Measurements from ENCODE around the gene MX2.
"Not testable (repeated sequence)": the region's sequence is repeated elsewhere in the genome, so short reads cannot be mapped to it uniquely, and the experiment has no call there.

MX2 gene

GRCh38 chr21:41361786-41362604, at the start of gene MX2:
MX2 (plus strand) TSS chr21:41362027; CDS start chr21:41376907, 14,880 bp downstream.
- DNase-seq: peak; percentile 84

DNA sequence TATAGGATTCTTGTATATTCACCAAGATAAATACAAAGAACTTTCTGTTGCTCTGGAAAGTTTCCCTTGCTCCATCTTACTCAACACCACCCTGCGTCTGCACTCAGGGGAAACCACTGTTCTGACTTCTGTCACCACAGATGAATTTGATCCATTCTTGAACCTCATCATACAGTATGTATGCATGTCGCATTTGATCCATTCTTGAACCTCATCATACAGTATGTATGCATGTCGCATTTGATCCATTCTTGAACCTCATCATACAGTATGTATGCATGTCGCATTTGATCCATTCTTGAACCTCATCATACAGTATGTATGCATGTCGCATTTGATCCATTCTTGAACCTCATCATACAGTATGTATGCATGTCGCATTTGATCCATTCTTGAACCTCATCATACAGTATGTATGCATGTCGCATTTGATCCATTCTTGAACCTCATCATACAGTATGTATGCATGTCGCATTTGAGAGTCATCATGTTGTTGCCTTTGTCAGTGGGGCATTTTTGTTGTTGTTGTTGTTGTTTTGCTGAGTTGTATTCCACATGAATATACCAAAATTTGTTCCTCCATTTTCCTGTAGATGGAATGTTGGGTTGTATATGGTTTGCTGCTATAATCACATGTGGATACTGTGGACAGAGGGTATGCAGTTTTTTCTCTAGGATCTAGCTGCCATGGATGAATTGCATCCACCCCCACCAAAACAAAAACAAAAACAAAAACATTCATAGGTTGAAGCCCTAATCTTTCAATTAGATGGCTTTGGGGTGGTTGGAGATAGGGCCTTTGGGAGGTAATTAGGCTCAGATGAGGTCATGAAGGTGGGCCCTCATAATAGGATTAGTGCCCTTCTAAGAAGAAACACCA, 48.3 kb upstream of the MX2 start:
- DNase-seq: not testable (repeated sequence)

DNA sequence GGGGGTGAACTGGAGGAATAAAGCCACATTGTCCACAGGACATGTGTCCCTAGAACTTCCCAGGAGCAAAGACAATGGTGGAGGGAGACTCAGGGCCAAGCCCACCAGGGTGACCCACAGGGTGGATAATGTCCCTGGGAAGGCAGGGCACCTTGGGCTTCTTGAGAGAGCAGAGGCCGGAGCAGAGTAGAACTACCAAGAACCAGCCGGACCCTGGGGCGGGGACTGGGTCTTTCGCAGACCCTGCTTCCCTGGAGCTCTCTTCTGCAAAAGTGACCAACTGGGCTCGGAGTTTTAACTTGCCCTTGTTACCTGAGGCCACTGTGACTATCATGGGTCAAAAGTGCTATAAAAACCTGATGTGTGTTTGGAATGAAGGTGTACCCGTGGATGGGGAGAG, 46.1 kb upstream of the MX2 start:
- no peak for DNase-seq

- no peak for DNase-seq
Measured at GRCh38 chr21:41316200-41317062, 45.4 kb upstream of the MX2 start, which contains the start of gene FAM3B. FAM3B (plus strand) TSS chr21:41316801; CDS start chr21:41316880, 79 bp downstream.

DNA sequence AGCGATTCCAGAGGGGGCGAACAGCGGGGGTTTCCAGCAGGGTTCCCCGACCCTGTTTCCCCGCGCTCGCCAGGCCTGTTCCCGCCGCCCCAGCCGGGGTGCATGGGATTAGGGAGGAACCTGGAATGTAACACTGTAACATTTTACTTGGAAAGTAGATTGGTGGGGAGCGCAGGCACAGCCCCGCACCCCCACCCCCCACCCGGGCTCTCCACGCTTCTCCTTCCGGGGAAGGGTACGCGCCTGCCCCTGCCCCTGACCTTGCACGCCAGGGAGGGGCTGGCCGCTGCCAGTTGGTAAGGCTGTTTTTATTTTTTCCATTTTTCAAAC, 44.8 kb upstream of the MX2 start:
- no peak for DNase-seq

GRCh38 chr21:41317458-41317857, 44.4 kb upstream of the MX2 start:
- no peak for DNase-seq

DNA sequence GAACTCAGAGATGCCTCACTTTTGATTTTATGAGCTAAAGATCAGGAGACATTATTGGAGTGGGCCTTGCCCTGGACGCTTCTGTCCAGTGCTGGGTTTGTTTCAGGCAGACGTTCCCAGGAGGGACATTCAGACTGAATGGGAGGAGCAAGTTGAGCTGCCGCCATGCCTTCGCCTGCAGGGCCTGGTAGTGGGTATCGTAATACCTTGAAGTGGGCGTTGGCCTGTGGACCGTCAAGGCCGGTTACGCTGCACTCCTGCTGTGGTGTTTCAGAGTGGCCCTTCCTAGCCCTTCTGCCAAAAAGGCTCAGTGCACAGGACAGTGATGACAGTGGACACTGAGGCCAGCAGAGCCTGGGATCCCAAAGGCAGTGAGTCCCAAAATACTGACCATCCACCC, 43.6 kb upstream of the MX2 start:
- no peak for DNase-seq

GRCh38 chr21:41319273-41319672, 42.6 kb upstream of the MX2 start:
- no peak for DNase-seq

- DNase-seq: no peak
Measured at GRCh38 chr21:41321211-41321907, 40.5 kb upstream of the MX2 start.

DNA sequence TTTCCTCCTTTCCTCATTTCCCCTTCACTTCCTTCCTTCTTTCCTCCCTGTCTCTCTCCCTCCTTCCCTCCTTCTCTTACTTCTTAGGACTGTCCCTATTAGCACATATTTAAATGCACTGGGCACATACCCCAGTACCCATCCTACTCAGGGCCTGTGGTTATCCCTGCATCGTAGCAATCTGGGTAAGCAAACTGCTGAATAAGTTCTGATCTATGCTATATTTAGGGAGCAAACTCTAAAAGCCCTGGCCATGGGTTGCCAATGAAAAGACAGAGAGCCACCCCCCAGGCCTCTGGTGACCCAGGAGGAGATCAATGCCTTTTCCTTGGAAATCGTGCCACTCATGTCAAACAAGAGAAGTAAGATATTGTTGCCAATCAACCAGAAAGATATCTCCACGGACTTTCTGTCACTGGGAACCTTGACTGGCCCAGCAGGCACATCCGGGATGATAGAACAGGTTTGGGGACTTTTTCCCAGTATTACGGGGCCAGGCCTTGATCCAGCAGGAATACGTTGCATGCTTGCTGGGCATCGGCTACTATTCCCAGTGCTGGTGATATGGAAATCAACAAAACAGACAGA, 39.8 kb upstream of the MX2 start:
- DNase-seq: no peak

DNA sequence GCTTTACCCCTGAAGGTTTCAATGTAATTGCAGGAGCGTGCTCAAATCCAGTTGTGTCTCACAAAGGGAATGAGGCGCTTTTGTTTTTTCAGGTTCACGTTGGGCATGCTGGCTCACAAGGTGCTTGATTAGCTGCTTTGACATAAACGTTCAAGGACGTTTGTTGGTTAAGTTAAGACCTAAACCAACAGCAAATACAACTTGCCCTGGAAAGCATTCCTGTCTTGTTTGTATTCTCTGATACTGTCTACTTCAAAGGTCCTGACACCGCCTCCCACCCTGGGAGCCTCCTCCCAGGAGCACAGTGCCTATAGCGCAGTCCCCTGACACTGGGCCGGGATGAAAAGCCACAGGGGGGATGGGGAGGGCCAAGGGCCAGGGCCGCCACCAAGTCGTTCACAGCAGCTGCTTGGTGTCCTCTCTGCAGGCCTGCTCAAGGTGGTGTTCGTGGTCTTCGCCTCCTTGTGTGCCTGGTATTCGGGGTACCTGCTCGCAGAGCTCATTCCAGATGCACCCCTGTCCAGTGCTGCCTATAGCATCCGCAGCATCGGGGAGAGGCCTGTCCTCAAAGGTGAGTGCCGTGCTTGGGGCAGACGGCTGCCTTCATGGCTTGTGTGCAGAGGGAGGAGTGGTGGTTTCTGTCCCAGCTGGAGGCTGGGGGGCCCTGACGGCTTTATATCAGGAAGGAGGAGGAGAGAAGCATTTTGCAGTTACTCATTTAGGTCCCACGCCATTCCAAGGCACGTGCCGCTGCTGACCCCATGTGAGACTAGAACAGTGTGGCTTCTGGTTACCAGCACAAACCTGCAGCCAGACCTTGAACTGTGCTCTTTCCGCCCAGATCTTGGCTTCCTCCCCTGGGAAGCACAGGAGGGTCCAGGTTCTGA, 39.1 kb upstream of the MX2 start:
- DNase-seq: no peak

- DNase-seq: no peak
Measured at GRCh38 chr21:41325138-41325912, 36.5 kb upstream of the MX2 start.

- no peak for DNase-seq
Measured at GRCh38 chr21:41326414-41327080, 35.3 kb upstream of the MX2 start.

- no peak for DNase-seq
Measured at GRCh38 chr21:41327753-41328152, 34.1 kb upstream of the MX2 start.

DNA sequence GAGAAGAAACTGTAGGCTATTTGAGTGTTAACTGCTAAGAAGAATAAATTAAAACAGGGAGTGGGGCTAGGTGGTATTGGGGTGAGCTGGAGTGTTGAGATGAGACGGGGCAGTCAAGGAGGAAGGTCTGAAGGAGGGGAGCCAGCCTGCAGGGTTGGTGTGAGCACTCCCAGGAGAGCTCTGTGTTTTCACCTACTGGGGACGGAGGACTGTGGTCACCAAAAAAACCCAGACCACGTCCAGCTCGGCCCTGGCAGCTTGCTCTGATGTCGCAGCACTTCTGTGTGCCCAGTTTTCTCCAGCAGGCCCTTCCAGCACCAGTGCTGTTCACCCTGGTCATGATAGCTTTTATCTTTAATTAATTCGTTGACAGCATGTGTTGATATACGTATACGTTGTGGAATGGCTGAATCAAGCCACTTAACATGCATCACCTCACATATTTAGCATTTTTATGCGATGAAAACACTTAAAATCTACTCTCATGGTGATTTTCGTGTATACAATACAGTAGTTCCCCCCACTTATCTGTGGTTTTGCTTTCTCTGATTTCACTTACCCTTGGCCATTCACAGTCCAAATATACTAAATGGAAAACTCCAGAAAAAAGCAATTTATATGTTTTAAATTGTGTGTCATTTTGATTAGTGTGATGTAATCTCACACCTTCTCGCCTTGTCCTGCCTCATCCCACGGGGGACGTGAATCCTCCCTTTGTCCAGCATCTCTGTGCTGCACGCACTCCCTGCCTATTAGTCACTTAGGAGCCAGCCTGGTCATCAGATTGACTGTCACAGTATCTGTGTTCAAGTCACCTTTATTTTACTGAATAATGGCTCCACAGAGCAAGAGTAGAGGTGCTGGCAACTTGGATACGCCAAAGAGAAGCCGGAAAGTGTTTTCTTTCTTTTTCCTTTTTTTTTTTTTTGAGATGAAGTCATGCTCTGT, 32.9 kb upstream of the MX2 start:
- DNase-seq: no peak

DNA sequence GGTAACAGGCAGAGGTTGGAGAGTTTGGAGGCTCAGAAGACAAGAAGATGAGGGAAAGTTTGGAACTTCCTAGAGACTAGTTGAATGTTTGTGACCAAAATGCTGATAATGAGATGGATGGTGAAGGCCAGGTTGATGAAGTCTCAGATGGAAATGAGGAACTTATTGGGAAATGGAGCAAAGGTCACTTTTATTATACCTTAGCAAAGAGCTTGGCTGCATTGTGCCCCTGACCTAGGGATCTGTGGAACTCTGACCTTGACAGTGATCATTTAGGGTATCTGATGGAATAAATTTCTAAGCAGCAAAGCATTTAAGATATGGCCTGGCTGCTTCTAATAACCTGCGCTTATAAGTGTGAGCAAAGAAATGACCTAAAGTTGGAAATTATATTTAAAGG, 28.1 kb upstream of the MX2 start:
- no peak for DNase-seq

- DNase-seq: no peak
Measured at GRCh38 chr21:41337515-41337914, 24.3 kb upstream of the MX2 start.

DNA sequence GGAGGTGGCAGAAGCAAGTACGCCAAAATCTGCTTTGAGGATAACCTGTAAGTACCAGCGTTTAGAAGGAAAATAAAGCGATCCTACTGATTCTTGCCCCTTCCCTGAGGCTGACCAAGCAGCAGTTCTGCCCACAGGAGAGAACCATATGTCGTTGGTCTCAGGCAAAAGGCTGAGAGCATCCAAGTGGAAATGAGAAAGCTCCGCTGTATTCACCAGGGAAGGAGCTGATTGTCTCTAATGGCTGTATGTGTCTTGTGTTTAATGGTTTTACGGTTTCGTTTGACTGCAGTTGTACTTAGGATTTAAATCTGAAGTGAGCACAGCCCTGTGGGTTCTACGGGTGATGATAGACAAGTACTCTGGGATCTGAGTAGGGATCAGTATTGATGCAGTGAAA, 23.4 kb upstream of the MX2 start:
- DNase-seq: no peak
